GM19023 (cell line): ENCODE measurements around the gene HACD3.
"Not testable (repeated sequence)": the region's sequence is repeated elsewhere in the genome, so short reads cannot be mapped to it uniquely, and the experiment has no call there.

Experiments used
- ATAC-seq: cut with Tn5 transposase; IDR thresholded peaks from one replicate; pipeline ENCODE4 v1.9.1; 2021; ENCODE audit warnings: mild to moderate bottlenecking, moderate library complexity; ENCODE audit not compliant: unreplicated experiment

Gene HACD3

DNA sequence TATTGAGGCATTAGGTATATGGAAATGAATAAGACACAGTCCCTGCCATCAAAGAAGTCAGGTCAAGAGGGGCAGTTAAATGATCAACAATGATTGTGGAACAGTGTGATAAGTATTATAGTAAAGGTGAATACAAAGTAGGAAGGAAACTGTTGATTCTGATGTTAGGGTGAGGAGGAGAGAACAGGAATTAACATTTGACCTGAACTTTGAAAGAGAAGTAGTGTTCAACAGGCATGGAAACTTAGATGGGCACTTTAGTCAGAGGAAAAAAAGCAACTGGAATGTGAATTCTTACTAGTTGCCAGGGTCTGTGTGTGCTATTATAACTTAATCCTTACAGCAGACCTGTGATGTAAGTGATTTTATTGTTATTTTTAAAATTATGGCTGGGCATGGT is 17.6 kb downstream of the HACD3 start:
- ATAC-seq = no peak

DNA sequence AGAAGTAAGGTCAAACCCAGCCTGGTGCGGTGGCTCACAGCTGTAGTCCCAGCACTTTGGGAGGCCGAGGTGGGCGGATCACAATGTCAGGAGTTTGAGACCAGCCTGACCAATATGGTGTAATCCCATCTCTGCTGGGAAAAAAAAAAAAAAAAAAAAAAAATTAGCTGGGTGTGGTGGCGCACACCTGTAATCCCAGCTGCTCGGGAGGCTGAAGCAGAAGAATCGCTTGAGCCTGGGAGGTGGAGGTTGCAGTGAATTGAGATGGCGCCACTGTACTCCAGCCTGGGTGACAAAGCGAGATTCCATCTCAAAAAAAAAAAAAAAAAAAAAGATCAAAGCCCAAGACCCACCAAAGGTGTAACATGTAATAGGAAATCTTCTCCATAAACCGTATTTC is 19.0 kb downstream of the HACD3 start:
- not testable (repeated sequence) for ATAC-seq

DNA sequence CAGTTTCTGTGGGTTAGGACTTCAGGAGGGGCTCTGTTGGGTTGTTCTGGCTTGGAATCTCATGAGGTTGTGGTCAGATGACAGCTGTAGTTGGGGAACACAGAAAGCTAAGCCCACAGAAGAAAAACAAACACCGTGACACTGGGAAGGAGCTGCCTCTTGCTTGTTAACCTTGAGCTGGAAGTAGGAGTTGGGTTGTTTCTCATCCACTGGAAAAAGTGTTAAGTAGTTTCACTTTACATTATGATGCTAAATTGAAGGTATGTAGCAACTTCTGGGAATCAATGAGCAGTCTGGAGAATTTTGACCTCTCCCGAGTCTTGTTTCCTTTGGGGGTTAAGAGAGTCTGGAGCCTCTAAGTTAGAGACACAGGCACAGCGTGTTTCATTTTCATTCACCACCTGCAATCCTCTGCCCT is 20.4 kb downstream of the HACD3 start:
- ATAC-seq = no peak

DNA sequence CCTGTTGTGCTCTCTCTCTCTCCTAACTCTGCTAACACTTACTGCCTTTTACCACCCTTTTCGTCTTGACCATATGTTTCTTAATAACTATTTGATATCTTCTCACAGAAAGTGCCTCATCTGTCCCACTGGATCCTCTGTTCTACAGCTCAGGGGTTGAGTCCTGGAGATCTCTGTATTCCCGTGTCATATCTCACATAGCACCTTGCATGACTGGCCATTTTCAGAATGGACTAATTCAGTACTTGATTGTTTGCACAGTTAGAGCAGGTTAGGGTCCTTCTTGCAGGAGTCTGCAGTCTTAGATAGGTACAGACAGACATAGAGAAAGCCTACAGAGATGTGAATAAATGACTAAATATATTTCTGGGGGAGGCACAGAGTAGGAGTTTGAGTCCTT is 20.9 kb downstream of the HACD3 start:
- ATAC-seq = no peak

DNA sequence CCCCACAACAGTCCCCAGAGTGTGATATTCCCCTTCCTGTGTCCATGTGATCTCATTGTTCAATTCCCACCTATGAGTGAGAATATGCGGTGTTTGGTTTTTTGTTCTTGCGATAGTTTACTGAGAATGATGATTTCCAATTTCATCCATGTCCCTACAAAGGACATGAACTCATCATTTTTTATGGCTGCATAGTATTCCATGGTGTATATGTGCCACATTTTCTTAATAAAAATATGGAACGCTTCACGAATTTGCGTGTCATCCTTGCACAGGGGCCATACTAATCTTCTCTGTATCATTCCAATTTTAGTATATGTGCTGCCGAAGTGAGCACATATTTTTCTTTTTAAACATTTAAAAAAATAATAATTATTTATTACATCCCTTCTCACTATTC is 22.6 kb downstream of the HACD3 start:
- not testable (repeated sequence) for ATAC-seq

DNA sequence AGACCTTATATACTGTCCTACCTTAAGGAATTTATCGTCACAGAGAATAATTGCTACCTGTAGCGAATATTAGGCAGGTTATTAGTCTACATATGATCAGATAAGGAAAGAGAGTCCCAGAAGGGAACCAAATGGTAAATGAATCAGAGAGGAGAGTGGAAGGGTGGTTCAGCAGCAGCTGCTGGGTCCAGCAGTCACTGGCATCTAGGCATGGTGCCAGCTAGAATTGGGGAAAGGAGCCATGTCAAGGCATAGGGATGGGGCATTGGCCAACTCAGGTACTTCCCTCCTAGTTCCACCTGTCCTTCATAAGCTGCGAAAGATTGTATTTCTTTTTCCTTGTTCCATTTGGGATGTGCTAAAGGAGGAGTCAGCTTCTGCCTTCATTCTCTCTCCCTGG is 23.4 kb downstream of the HACD3 start:
- ATAC-seq = no peak

DNA sequence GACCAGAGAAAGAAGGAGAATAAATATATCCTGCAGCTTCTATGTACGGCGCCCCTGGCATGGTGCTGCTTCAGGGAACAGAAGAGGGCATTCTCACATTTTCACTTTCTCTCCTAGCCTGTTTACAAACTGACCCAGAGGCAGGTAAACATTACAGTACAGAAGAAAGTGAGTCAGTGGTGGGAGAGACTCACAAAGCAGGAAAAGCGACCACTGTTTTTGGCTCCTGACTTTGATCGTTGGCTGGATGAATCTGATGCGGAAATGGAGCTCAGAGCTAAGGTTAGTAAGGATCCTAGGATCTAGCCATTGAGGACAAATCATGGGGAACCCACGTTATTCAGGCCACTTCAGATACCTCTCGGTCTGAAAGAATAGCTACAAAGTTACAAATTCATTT is 26.4 kb downstream of the HACD3 start:
- no peak for ATAC-seq

DNA sequence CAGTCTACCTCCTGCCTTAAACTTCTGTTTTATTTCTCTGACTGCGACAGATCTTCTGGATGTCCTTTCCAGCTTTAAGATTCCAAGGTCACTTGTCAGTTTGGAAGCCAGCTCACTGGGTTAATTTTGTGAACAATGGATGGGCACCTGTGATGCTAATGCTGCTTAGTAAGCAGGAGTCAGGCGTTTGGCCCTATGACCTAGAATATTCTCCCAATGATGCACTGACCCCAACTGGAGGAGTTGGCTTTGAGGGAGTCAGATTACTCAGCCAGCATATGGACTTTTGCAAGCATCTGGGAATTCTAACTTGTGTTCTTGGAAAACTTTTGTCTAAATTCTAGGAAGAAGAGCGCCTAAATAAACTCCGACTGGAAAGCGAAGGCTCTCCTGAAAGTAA is 28.1 kb downstream of the HACD3 start:
- ATAC-seq = no peak

DNA sequence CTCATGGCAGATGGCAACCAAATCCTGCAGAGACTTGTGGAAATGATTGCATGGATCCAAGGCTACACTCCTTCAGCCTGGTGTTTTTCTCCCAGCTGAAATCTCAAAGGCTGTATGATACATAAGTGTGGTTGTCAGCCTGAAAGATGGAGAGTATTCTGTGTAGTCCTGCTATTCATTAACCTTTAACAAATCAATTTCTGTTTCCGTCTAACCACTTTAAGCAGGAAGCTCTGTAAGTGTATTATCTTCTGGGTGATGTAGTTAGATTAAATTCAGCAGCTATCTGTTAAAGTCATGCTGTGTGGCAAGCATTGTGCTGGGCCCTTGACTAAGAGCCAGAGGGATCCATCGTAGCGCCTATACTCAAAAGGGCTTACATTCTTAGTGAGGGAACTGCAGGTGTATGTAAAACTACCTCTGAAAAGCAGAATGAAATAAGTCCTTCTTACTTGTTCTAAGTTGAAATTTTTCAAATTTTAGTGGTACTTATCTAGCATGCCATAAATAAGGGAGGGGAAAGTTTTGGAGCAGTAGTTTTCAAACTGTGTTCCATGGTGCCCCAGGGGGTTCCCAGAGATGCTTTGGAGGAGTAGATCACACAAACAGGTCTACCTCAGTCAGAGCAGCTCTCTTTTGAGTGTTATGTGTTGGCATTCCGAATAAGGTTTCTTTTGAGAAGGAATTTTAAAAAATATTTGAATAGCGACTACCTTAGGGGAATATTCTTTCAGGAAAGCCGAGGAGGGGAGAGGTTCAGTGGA is 28.9 kb downstream of the HACD3 start:
- ATAC-seq = no peak

DNA sequence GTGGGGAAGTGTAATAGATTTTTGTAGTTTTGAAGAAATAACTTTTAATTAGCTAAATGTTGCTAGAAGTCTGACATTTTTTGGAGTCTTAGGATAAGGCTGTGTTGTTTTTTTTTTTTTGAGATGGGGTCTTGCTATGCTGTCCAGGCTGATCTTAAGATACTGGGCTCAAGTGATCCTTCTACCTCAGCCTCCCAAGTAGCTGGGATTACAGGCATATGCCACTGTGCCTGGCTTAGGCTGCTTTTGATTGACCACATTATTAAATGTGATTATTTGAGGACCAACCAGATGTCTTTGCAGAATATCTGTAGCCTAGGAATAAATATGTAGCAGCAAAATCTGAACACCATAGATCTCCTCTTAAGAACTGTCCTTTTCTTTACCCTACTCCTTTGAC is 29.7 kb downstream of the HACD3 start:
- no peak for ATAC-seq

DNA sequence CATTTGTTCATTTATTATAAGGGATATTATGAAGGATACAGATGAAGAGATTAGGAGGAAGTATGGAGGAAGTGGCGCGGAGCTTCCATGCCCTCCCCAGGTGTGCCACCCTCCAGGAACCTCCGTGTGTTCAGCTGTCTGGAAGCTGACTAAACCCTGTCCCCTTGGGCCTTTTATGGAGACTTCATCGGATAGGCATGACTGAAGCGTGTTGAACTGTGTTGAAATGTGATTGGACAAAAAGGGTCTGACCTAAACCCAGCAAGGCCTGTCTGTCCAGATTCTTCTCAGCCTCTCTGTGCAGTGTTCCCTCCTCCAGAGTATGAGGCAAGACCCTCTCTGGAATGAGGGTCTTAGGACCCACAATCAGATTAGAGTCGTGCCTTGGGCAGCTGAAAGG is 31.7 kb downstream of the HACD3 start:
- no peak for ATAC-seq

DNA sequence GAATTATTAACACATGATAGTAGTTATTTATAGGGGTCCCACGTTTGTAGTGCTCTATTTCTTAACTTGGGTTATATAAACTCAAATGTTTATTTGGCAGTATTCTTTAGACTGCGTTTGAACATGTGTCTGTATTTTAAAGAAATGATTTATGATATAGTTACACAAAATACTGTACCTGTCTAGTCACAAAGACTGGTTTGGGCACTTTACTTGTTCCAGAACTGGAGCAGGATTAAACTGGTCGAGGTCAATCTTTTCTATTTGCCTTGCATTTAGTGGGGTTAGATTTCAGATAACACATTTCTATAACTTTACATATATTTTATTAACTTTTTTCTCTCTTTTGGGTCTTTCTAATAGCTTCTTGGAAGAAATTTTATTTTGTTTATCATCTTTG is 39.5 kb downstream of the HACD3 start:
- no peak for ATAC-seq

DNA sequence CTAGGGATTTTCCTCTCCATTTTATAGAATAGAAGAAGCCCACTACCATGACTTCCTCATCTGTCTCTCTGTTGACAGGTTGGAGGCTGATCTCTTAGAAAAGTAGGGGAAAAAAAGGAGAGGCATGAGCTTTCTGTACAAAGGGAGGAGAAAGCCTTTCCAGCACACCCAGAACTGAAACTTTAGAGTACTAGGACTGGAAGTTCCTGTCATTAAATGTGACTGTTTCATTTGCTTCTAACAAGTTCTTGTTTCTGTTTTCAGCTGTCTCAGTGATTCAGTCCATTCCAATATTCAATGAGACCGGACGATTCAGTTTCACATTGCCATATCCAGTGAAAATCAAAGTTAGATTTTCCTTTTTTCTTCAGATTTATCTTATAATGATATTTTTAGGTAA is 41.7 kb downstream of the HACD3 start:
- ATAC-seq = no peak

DNA sequence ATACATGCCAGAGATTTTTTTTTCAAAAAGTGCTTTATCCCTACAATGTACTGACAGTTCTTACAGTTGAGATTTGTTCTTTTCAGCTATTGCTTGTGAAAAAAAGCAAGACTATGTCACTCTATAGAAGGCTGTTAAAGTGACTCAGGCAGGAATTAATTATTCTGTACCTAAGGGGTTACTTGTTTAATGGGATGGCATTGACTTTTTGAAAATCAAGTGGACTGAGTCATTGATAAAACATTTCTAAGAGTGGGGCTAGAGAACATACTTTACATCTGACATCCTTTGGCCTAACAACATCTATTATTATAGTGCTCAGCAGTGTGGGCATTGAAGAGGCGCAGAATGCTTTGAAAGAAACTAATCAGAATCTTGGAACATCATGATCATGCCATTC is 46.4 kb downstream of the HACD3 start:
- no peak for ATAC-seq

DNA sequence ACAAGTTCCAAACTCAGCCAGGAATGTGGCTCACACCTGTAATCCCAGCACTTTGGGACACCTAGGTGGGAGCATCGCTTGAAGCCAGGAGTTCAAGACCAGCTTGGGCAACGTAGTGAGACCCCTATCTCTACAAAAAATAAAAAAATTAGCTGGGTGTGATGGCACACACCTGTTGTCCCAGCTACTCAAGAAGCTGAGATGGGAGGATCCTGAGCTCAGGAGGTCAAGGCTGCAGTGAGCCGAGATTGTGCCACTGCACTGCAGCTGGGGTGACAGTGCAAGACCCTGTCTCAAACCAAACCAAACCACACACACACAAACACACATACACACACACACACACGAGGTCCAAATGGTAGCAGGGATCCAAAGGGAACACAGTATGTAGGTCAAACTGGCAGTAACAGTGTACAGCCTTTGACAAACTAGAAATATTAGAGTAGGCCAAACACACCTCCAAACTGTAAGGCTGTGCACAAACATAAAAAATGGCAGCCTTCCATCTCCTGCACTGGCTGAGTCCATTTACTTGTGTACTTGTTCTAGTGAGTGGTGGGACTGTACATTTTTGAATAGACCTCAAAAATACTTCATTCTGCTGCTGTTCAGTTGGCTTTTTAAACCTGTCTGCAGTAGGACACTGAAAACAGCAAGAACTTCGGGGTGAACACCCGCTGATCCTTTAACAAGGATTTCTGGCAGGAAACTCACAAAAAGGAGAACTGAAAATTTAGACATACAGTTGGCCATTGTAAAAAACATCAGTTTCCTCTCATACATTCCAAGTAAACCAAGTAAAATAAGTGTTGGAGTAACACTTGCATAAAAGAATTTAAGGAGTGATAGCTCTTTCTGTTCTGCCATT is 47.1 kb downstream of the HACD3 start:
- no peak for ATAC-seq

DNA sequence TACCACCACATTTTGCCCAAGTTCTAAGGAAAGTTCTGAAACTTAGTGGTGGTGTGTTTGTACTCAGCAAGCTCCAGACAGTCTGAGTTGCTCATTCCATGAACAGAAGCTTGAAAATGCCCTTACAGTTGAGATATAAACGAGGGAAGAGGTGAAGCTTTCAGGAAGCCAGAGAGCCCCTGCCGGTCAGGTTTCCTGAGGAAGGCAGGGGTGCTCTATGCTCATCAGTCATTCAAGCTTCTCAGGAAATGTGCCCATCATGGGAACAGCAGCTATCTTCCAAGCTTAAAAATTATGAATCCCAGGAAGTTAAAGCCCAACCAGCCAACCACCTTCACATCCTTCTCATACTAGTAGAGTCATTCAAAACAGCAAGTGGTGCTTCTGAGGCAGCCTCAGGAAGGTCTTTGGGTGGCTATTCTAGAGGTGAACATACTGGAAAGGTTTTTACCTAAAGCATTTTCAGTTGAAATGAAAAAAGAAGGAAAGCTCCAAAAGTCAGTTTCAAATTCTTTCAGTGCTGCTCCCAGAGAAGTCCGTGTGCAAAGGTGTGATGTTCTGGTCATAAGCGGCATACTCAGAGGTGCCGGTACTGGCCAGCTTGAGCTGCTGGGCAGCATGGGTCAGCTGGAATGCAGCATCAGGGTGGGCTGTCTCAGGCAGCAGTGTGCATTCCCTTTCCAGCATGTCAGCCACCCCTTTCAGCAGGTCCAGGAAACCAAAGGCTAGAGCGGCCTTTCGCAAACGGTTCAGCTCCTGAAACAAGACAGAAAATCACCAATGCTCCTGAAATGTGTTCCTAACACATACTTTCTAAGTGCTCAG is 48.9 kb downstream of the HACD3 start:
- ATAC-seq = no peak

DNA sequence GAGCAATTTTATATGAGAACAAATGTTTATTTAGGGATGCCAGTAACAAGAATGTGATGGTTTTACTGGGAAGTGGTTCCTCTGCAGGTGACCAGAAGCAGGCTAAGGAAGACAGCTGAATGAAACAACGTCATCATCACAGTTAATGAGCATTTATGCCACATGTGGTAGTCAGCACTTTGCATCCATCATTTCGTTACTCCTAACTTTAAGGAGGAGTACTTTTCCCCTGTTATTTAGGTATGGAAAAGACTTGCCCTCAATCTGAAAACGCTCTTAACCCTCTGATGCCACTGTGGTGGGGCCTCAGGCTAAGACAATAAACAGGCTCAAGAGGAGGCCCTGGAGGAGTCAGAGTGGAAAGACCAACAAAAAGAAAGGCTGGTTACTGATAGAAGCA is 49.5 kb downstream of the HACD3 start:
- no peak for ATAC-seq

DNA sequence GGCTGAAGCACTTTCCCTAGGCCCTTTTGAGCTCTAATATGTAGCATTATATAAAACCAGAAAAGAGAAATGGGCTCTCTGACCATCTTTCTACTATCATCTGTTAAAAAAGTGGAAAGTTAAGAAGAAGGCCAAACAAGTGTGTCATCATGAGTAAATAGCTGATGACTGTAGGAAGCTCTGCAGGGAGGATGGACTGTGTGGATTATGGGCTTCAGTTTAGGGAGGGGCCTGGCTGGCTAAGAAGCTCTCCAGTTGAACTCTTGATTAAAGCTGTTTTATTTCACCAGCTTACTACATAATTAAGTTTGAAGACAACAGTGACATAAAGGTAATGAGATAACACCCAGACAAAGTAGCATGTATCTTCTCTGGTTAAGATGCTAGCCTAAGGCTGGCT is 50.0 kb downstream of the HACD3 start:
- no peak for ATAC-seq

DNA sequence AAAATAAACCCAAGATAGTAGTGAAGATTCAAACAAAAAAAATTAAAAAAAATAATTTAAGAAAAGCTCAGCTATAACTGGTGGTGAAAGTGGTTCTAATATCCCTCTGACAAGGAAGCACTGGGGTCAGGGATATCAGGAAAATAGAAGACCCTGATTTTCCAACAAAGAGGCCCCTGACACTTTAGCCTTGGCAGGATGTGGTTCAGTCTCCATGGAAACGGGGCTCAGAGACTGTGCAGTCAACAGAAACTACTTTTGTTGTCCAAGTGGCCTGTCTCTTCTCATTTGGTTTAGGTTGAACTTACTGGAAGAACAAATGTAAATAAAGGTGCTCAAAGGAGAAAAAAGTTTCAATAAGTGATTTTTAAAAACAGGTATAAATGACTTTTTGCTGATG is 53.4 kb downstream of the HACD3 start:
- no peak for ATAC-seq

DNA sequence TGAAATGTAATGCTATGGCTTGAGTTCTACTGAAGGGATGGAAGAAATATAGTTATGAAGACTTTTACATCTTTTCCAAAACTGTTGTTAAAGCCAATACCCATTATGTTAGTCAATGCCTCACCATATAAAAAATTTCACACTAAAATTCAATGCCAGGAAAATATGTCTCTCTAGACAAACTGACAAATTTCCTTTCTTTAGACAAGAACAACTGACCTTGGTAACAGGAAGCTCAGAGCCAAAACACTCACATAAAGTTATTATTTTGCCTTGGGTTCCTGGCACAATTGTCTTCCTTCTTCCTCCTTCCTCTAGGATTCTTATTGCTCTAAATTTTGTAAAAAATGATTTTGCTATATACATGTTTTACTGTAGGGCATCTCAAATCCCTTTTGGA is 54.0 kb downstream of the HACD3 start:
- no peak for ATAC-seq

DNA sequence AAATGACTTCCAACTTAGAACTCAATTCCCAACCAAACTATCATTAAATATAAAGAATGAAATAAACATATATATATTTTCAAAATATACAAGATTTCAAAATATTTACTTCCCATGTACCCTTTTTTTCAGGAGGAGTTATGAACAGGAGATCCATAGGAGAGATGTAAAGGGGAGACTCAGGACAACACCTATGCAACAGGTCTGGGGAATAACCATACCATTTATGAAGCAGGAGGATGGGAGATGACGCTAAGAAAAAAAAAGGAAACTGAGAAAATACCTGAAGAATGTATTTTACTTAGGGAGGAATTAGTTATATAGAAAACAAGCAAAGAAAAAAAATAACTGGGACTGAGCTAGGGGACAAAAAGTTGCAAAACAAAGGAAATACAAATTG is 56.8 kb downstream of the HACD3 start:
- no peak for ATAC-seq

DNA sequence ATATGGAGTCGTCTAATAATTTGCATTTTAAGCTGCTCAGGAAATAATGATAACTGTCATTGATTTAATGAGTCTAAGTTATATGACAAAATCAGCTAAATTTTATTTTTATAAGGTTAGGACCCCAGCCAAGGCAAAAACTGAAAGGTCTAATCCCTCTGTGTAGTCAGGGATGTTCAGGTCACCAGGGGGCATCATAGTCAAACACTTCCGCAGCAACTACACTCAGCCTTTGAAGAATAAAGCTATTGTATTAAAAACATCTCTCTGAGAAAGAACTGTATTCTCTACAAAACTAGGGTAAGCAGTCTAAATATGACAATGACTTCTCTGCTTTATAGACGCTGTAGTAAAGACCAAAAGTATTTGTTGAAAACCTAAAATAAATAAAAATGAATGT is 65.7 kb downstream of the HACD3 start:
- ATAC-seq = no peak
